HL-60 (cell line): ENCODE data around the gene CCDC154.

ENCODE experiments used
- DNase-seq, 2 experiments: peaks; one replicate each; pipeline ENCODE4 v3.0.0-alpha.2; 2010 to 2020; ENCODE audit warnings: low read depth in 1 of 2, low spot score in 1 of 2
- H3K27ac ChIP-seq: fragments of 250-450 bp; sonication (Bioruptor Pico); replicated peaks from 2 replicates; pipeline ENCODE4 v1.5.1; 2020; ENCODE audit warnings: mild to moderate bottlenecking, moderate library complexity
- H3K27me3 ChIP-seq: fragments of 250-450 bp; sonication (Bioruptor Pico); 2 replicates; pipeline ENCODE4 v1.5.1; 2021; ENCODE audit warnings: mild to moderate bottlenecking, moderate library complexity; ENCODE audit not compliant: insufficient read depth, poor library complexity, severe bottlenecking
- H3K4me3 ChIP-seq: replicated peaks from 2 replicates; pipeline ENCODE4 v1.5.1; 2011; ENCODE audit warnings: mild to moderate bottlenecking, control low read depth, low read length; ENCODE audit not compliant: insufficient read depth
- CTCF ChIP-seq: IDR thresholded peaks from one replicate; pipeline ENCODE4 v1.5.1; 2011; ENCODE audit warnings: low read length, control low read depth, inconsistent platforms; ENCODE audit not compliant: insufficient read depth
- GABPA ChIP-seq: IDR thresholded peaks from 2 replicates; pipeline ENCODE4 v1.6.1; 2012; ENCODE audit warnings: low read depth
- POLR2AphosphoS5 ChIP-seq: IDR thresholded peaks from 2 replicates; pipeline ENCODE4 v1.6.1; 2012; ENCODE audit warnings: low read depth
- REST ChIP-seq: IDR thresholded peaks from 2 replicates; pipeline ENCODE4 v1.6.1; 2012; ENCODE audit warnings: low read depth; ENCODE audit not compliant: insufficient replicate concordance
- SPI1 ChIP-seq: IDR thresholded peaks from 2 replicates; pipeline ENCODE4 v1.6.1; 2012; ENCODE audit warnings: low read depth, mild to moderate bottlenecking, borderline replicate concordance

CCDC154 gene

GRCh38 chr16:1492082-1492922 is 47.9 kb upstream of the CCDC154 start:
- H3K27ac ChIP-seq, result peak overlapping the region; percentile 99
- no peak for TF ChIP-seq GABPA
- TF ChIP-seq POLR2AphosphoS5, result no peak; the same call in 1 of the 2 replicates
- TF ChIP-seq CTCF, result no peak
- no peak for TF ChIP-seq SPI1
- TF ChIP-seq REST, result no peak

GRCh38 chr16:1491327-1491726 is 47.0 kb upstream of the CCDC154 start:
- peak; percentile 76 for TF ChIP-seq POLR2AphosphoS5
- TF ChIP-seq REST, result no peak
- TF ChIP-seq SPI1, result no peak
- TF ChIP-seq GABPA, result no peak
- TF ChIP-seq CTCF, result peak; percentile 51
- DNase-seq, result peak; percentile 78 to 89
- H3K27ac ChIP-seq, result peak overlapping the region; percentile 99
- no peaks in the 10 kb centered on the region for H3K27me3 ChIP-seq
- H3K4me3 ChIP-seq, result peak overlapping the region; percentile 71

More at GRCh38 chr16:1492082-1492922, 47.9 kb upstream of the CCDC154 start:
- H3K27me3 ChIP-seq, result no peaks in the 10 kb centered on the region
- DNase-seq, result peak in 1 of 2 experiments; percentile 36
- H3K4me3 ChIP-seq, result peak overlapping the region; percentile 71

GRCh38 chr16:1489077-1489476 is 44.7 kb upstream of the CCDC154 start:
- no peak for DNase-seq
- TF ChIP-seq SPI1, result no peak
- TF ChIP-seq REST, result no peak
- no peak for TF ChIP-seq POLR2AphosphoS5
- TF ChIP-seq GABPA, result no peak
- TF ChIP-seq CTCF, result no peak
- peak overlapping the region; percentile 71 for H3K4me3 ChIP-seq
- H3K27me3 ChIP-seq, result no peaks in the 10 kb centered on the region
- peak overlapping the region; percentile 99 for H3K27ac ChIP-seq
